Right atrium auricular region (tissue), 2 donors: ENCODE measurements around the gene MYO3B. TPM values are rescaled to one million over a fixed set of nuclear protein-coding genes. Genes with fewer than 3 reads are reported as not detected.
"Not testable (repeated sequence)": the region's sequence is repeated elsewhere in the genome, so short reads cannot be mapped to it uniquely, and the experiment has no call there.

Experiments used
- DNase-seq: peaks from one replicate; pipeline ENCODE4 v3.0.0-alpha.2; 2019; ENCODE audit warnings: low spot score
- H3K27ac ChIP-seq, 2 donors: fragments of 200-600 bp; sonication (generic); 1 replicate in 1 of 2; 2 replicates in 1 of 2; pipeline ENCODE4 v1.5.1; 2016 to 2019
- H3K27me3 ChIP-seq, 2 donors: fragments of 200-600 bp; sonication (generic); one replicate each; pipeline versions ENCODE4 v1.5.1 to v1.6.0; 2017 to 2019
- H3K36me3 ChIP-seq: fragments of 200-600 bp; sonication (generic); one replicate; pipeline ENCODE4 v1.5.1; 2016
- H3K4me1 ChIP-seq, 2 donors: fragments of 200-600 bp; sonication (generic); one replicate each; pipeline versions ENCODE4 v1.5.1 to v1.6.0; 2017 to 2019
- H3K4me3 ChIP-seq, 2 donors: fragments of 200-600 bp; sonication (generic); 1 replicate in 1 of 2; 2 replicates in 1 of 2; pipeline ENCODE4 v1.5.1; 2017 to 2019; ENCODE audit warnings: mild to moderate bottlenecking in 1 of 2, moderate library complexity in 1 of 2
- H3K9me3 ChIP-seq, 2 donors: fragments of 200-600 bp; sonication (generic); one replicate each; pipeline ENCODE4 v1.5.1; 2019
- CTCF ChIP-seq, 2 donors: fragments of 200-600 bp; sonication (generic); IDR thresholded peaks; one replicate each; pipeline ENCODE4 v1.5.1; 2019; ENCODE audit warnings: antibody characterized with exemption in 2 of 2
- total RNA-seq, 2 donors: library from RNA; depleted of rRNA; stranded (reverse); fragments of >200 nt; gene quantifications; one replicate each; pipeline ENCODE4 v1.1.0, GENCODE V29; 2016

MYO3B gene
- total RNA-seq, 2 donors from 2014 or later: not detected

- peaks cover 0 to 15% of the 10 kb centered on the region in 2 donors for H3K4me1 ChIP-seq
- no peak overlapping the region for H3K27ac ChIP-seq
- no peaks in the 10 kb centered on the region for H3K9me3 ChIP-seq
- DNase-seq: no peak
- no peaks in the 10 kb centered on the region for H3K36me3 ChIP-seq
- H3K4me3 ChIP-seq: no peak overlapping the region
- no peaks in the 10 kb centered on the region for H3K27me3 ChIP-seq
- TF ChIP-seq CTCF (IDR thresholded peaks at IDR 0.05): no peak
Observed at GRCh38 chr2:170531876-170532275, 353.9 kb downstream of the MYO3B start.

GRCh38 chr2:170533156-170533555 is 355.2 kb downstream of the MYO3B start:
- no peak overlapping the region for H3K27ac ChIP-seq
- H3K36me3 ChIP-seq: no peaks in the 10 kb centered on the region
- H3K4me3 ChIP-seq: no peak overlapping the region
- no peaks in the 10 kb centered on the region for H3K9me3 ChIP-seq
- H3K27me3 ChIP-seq: no peaks in the 10 kb centered on the region
- TF ChIP-seq CTCF (IDR thresholded peaks at IDR 0.05): no peak
- no peak for DNase-seq
- peaks cover 0 to 15% of the 10 kb centered on the region in 2 donors for H3K4me1 ChIP-seq

- H3K36me3 ChIP-seq: no peaks in the 10 kb centered on the region
- peaks cover 0 to 7% of the 10 kb centered on the region in 2 donors for H3K4me1 ChIP-seq
- H3K4me3 ChIP-seq: no peak overlapping the region
- no peaks in the 10 kb centered on the region for H3K27me3 ChIP-seq
- no peak for TF ChIP-seq CTCF (IDR thresholded peaks at IDR 0.05)
- no peak for DNase-seq
- no peaks in the 10 kb centered on the region for H3K9me3 ChIP-seq
- H3K27ac ChIP-seq: no peak overlapping the region
Observed at GRCh38 chr2:170535552-170535951, 357.6 kb downstream of the MYO3B start.

GRCh38 chr2:170544817-170545216 is 366.9 kb downstream of the MYO3B start:
- H3K4me1 ChIP-seq: no peaks in the 10 kb centered on the region
- no peak for DNase-seq
- H3K4me3 ChIP-seq: no peak overlapping the region
- TF ChIP-seq CTCF (IDR thresholded peaks at IDR 0.05): no peak
- no peaks in the 10 kb centered on the region for H3K27me3 ChIP-seq
- H3K9me3 ChIP-seq: peaks cover 0 to 9% of the 10 kb centered on the region in 2 donors
- no peak overlapping the region for H3K27ac ChIP-seq
- no peaks in the 10 kb centered on the region for H3K36me3 ChIP-seq

GRCh38 chr2:170548304-170548703 is 370.4 kb downstream of the MYO3B start:
- Histone ChIP-seq H3K36me3 (no peaks in the 10 kb centered on the region), H3K27ac (no peak overlapping the region), H3K4me3 (no peak overlapping the region), H3K4me1 (no peaks in the 10 kb centered on the region), H3K27me3 (no peaks in the 10 kb centered on the region), H3K9me3 (peaks cover 0 to 22% of the 10 kb centered on the region in 2 donors)
- no peak for TF ChIP-seq CTCF (IDR thresholded peaks at IDR 0.05)
- DNase-seq: no peak

GRCh38 chr2:170550501-170550900 is 372.6 kb downstream of the MYO3B start:
- H3K9me3 ChIP-seq: peaks cover 0 to 13% of the 10 kb centered on the region in 2 donors
- TF ChIP-seq CTCF (IDR thresholded peaks at IDR 0.05): no peak
- no peak for DNase-seq
- no peaks in the 10 kb centered on the region for H3K27me3 ChIP-seq
- no peak overlapping the region for H3K27ac ChIP-seq
- H3K36me3 ChIP-seq: no peaks in the 10 kb centered on the region
- H3K4me1 ChIP-seq: peaks cover 0 to 8% of the 10 kb centered on the region in 2 donors
- no peak overlapping the region for H3K4me3 ChIP-seq

GRCh38 chr2:170551899-170552298 is 374.0 kb downstream of the MYO3B start:
- H3K4me1 ChIP-seq, H3K27ac ChIP-seq, H3K36me3 ChIP-seq, DNase-seq, H3K27me3 ChIP-seq, H3K4me3 ChIP-seq: not testable (repeated sequence)
- H3K9me3 ChIP-seq: peaks cover 0 to 13% of the 10 kb centered on the region in 2 donors
